ENCODE measurements around the gene SPATA19.

The SPATA19 gene

GRCh38 chr11:133823211-133823610, 22.1 kb downstream of the SPATA19 start:
- ChIA-PET CTCF (no interaction called here), POLR2A (no interaction called here)
- no peak for TF ChIP-seq CTCF (IDR thresholded peaks at IDR 0.05; ENCODE audit: control extremely low read depth, extremely low read depth, low read depth, missing control alignments)
- no peak for DNase-seq (ENCODE audit: extremely low spot score)

GRCh38 chr11:133821776-133822175, 23.5 kb downstream of the SPATA19 start:
- ChIA-PET CTCF (interaction anchor here (0.7 to 1.7 kb wide), 10 partner anchors 12 to 748 kb away, joined by 3 to 22 read pairs (median 4); no protein-coding TSS in a partner anchor), POLR2A (no interaction called here)
- peak; percentile 68 for DNase-seq (ENCODE audit: extremely low spot score)
- peak; percentile 71 for TF ChIP-seq CTCF (IDR thresholded peaks at IDR 0.05; ENCODE audit: control extremely low read depth, extremely low read depth, low read depth, missing control alignments)

GRCh38 chr11:133819746-133820315, 25.5 kb downstream of the SPATA19 start:
- no peak for TF ChIP-seq CTCF (IDR thresholded peaks at IDR 0.05; ENCODE audit: control extremely low read depth, extremely low read depth, low read depth, missing control alignments)
- DNase-seq (ENCODE audit: extremely low spot score): no peak
- ChIA-PET POLR2A (no interaction called here), CTCF (interaction anchor here (1.2 to 1.8 kb wide), 2 partner anchors 685 to 735 kb away, joined by 4 to 6 read pairs; no protein-coding TSS in a partner anchor)

- no peak for DNase-seq (ENCODE audit: extremely low spot score)
- CTCF ChIA-PET: interaction anchor here (1.8 kb wide), 1 partner anchor 734 kb away, joined by 4 read pairs; no protein-coding TSS in a partner anchor
- POLR2A ChIA-PET: no interaction called here
- TF ChIP-seq CTCF (IDR thresholded peaks at IDR 0.05; ENCODE audit: control extremely low read depth, extremely low read depth, low read depth, missing control alignments): no peak
Measured at GRCh38 chr11:133819114-133819513, 26.2 kb downstream of the SPATA19 start.

GRCh38 chr11:133818302-133818701, 27.0 kb downstream of the SPATA19 start:
- ChIA-PET POLR2A (no interaction called here), CTCF (no interaction called here)
- no peak for DNase-seq (ENCODE audit: extremely low spot score)
- no peak for TF ChIP-seq CTCF (IDR thresholded peaks at IDR 0.05; ENCODE audit: control extremely low read depth, extremely low read depth, low read depth, missing control alignments)

DNA sequence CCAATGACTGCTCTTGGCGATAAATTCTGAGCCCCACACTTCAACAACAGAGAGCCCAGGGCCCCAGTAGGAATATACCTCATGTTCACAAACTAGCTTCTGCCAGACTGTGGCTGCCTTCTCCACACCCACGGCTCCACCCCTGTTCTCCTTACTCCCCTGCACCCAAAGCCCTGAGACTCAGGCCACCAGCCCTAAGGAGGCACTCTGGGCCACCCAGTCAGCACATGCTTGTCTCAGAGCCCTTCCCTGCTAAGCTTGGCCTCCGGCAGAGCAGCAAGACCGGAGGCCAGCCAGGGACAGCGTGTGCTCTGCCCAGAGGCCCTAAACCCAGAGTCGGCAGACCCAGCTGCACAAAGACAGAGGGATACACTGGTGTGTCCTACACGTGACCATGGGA, 27.9 kb downstream of the SPATA19 start:
- ChIA-PET CTCF (interaction anchor here (1.0 to 1.2 kb wide), 2 partner anchors 17 to 682 kb away, joined by 3 read pairs; no protein-coding TSS in a partner anchor), POLR2A (no interaction called here)
- DNase-seq (ENCODE audit: extremely low spot score): no peak
- TF ChIP-seq CTCF (IDR thresholded peaks at IDR 0.05; ENCODE audit: control extremely low read depth, extremely low read depth, low read depth, missing control alignments): no peak
